ENCODE measurements around the gene CNNM4.

Gene CNNM4

DNA sequence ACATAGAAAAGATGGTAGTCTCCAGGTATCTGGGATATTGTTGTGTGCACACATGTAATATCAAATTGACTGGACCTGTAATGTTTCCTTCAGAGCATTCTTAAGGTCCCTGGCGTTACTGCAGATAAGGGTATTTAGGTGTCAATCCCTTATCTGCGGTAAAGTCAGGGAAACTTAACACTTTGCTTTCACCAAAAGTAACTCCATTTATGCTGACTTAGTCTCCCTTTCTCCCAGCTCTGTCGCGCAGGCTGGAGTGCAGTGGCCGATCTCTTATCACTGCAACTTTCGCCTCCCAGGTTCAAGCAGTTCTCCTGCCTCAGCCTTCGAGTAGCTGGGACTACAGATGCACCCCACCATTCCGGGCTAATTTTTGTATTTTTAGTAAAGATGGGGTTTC lies 57.2 kb downstream of the CNNM4 start:
- no peak for DNase-seq (ENCODE audit: low read depth)
- TF ChIP-seq, protein P1, sequence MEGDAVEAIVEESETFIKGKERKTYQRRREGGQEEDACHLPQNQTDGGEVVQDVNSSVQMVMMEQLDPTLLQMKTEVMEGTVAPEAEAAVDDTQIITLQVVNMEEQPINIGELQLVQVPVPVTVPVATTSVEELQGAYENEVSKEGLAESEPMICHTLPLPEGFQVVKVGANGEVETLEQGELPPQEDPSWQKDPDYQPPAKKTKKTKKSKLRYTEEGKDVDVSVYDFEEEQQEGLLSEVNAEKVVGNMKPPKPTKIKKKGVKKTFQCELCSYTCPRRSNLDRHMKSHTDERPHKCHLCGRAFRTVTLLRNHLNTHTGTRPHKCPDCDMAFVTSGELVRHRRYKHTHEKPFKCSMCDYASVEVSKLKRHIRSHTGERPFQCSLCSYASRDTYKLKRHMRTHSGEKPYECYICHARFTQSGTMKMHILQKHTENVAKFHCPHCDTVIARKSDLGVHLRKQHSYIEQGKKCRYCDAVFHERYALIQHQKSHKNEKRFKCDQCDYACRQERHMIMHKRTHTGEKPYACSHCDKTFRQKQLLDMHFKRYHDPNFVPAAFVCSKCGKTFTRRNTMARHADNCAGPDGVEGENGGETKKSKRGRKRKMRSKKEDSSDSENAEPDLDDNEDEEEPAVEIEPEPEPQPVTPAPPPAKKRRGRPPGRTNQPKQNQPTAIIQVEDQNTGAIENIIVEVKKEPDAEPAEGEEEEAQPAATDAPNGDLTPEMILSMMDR (IDR thresholded peaks at IDR 0.05; ENCODE audit: control insufficient read depth, extremely low read depth, insufficient read depth): no peak
- peak overlapping the region; percentile 63 for H3K4me3 ChIP-seq (ENCODE audit: low read depth, low read length)

- H3K4me3 ChIP-seq (ENCODE audit: low read depth, low read length): no peak overlapping the region
- no peak for DNase-seq (ENCODE audit: low read depth)
- TF ChIP-seq, protein P1 (IDR thresholded peaks at IDR 0.05; ENCODE audit: control insufficient read depth, extremely low read depth, insufficient read depth): no peak
Observed at GRCh38 chr2:96819128-96819875, 58.6 kb downstream of the CNNM4 start.

GRCh38 chr2:96819876-96820511 lies 59.3 kb downstream of the CNNM4 start:
- no peak overlapping the region for H3K4me3 ChIP-seq (ENCODE audit: low read depth, low read length)
- TF ChIP-seq, protein P1 (IDR thresholded peaks at IDR 0.05; ENCODE audit: control insufficient read depth, extremely low read depth, insufficient read depth): no peak
- DNase-seq (ENCODE audit: low read depth): no peak

GRCh38 chr2:96821113-96821675 lies 60.5 kb downstream of the CNNM4 start:
- H3K4me3 ChIP-seq (ENCODE audit: low read depth, low read length): no peak overlapping the region
- TF ChIP-seq, protein P1 (IDR thresholded peaks at IDR 0.05; ENCODE audit: control insufficient read depth, extremely low read depth, insufficient read depth): no peak
- no peak for DNase-seq (ENCODE audit: low read depth)

DNA sequence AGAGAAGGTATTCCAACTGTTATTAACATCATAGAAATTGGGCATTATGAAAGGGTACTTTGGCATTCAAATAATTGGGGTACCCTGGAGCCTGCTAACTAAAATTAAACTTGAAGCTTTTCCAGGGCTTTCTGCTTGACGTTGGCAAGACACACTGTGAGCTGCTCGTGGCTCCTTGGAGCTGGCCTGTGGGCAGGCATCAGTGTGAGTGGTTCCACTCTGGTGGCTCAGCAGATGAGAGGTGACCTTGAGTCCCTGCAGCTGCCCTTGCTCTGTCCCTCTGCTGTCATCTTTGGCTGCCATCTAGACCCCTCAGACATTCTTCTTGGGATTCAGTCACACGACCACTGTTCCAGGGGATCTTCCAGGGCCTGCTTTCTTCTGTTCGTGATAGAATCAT lies 62.1 kb downstream of the CNNM4 start:
- TF ChIP-seq, protein P1 (IDR thresholded peaks at IDR 0.05; ENCODE audit: control insufficient read depth, extremely low read depth, insufficient read depth): no peak
- no peak overlapping the region for H3K4me3 ChIP-seq (ENCODE audit: low read depth, low read length)
- DNase-seq (ENCODE audit: low read depth): no peak

GRCh38 chr2:96823198-96823597 lies 62.5 kb downstream of the CNNM4 start:
- no peak overlapping the region for H3K4me3 ChIP-seq (ENCODE audit: low read depth, low read length)
- TF ChIP-seq, protein P1 (IDR thresholded peaks at IDR 0.05; ENCODE audit: control insufficient read depth, extremely low read depth, insufficient read depth): no peak
- no peak for DNase-seq (ENCODE audit: low read depth)
